CD4-positive, alpha-beta T cell treated with Interleukin-2 at 100 ng/mL for 4 hours (primary cell): ENCODE data around the gene SLC3A2.
"Not testable (repeated sequence)": the region's sequence is repeated elsewhere in the genome, so short reads cannot be mapped to it uniquely, and the experiment has no call there.

Experiments
- DNase-seq: peaks from one replicate; pipeline ENCODE4 v3.0.0-alpha.2; 2020; ENCODE audit warnings: low spot score

Gene SLC3A2

GRCh38 chr11:62931499-62932278 is 51.0 kb downstream of the SLC3A2 start:
- no peak for DNase-seq

- no peak for DNase-seq
Measured at GRCh38 chr11:62933285-62933684, 52.6 kb downstream of the SLC3A2 start.

- no peak for DNase-seq
Measured at GRCh38 chr11:62933750-62934495, 53.2 kb downstream of the SLC3A2 start.

GRCh38 chr11:62934496-62934785 is 53.7 kb downstream of the SLC3A2 start:
- DNase-seq = no peak

- not testable (repeated sequence) for DNase-seq
Measured at GRCh38 chr11:62937528-62937927, 56.8 kb downstream of the SLC3A2 start.
